Parathyroid adenoma (tissue), 2 donors: Measurements from ENCODE around the gene DLGAP1.

Experiments used
- H2AFZ ChIP-seq: fragments of 300-600 bp; sonication (generic); one replicate; pipeline ENCODE4 v1.7.0; 2017; ENCODE audit warnings: antibody characterized with exemption, mild to moderate bottlenecking
- H3K27ac ChIP-seq: fragments of 300-600 bp; sonication (generic); one replicate; pipeline ENCODE4 v1.7.0; 2017
- H3K27me3 ChIP-seq: fragments of 300-600 bp; sonication (generic); one replicate; pipeline ENCODE4 v1.7.0; 2017; ENCODE audit warnings: low read length; ENCODE audit not compliant: control insufficient read depth, insufficient read depth
- H3K36me3 ChIP-seq: fragments of 300-600 bp; sonication (generic); one replicate; pipeline ENCODE4 v1.7.0; 2017; ENCODE audit warnings: low read length; ENCODE audit not compliant: control insufficient read depth, insufficient read depth
- H3K4me1 ChIP-seq: fragments of 300-600 bp; sonication (generic); one replicate; pipeline ENCODE4 v1.7.0; 2017; ENCODE audit warnings: control low read depth
- H3K4me2 ChIP-seq: fragments of 300-600 bp; sonication (generic); one replicate; pipeline ENCODE4 v1.7.0; 2017; ENCODE audit warnings: low read length
- H3K4me3 ChIP-seq: fragments of 300-600 bp; sonication (generic); one replicate; pipeline ENCODE4 v1.7.0; 2017; ENCODE audit warnings: low read depth, low read length
- H3K79me2 ChIP-seq: fragments of 300-600 bp; sonication (generic); one replicate; pipeline ENCODE4 v1.7.0; 2017; ENCODE audit warnings: control low read depth
- H3K9ac ChIP-seq: fragments of 300-600 bp; sonication (generic); one replicate; pipeline ENCODE4 v1.7.0; 2017; ENCODE audit warnings: mild to moderate bottlenecking
- H3K9me3 ChIP-seq: fragments of 300-600 bp; sonication (generic); one replicate; pipeline ENCODE4 v1.7.0; 2017; ENCODE audit warnings: low read length; ENCODE audit not compliant: control insufficient read depth
- CTCF ChIP-seq: fragments of 300-600 bp; sonication (generic); IDR thresholded peaks from one replicate; pipeline ENCODE4 v1.7.0; 2017; ENCODE audit warnings: antibody characterized with exemption, mild to moderate bottlenecking
- donor health status: primary hyperparathyroidism.

Gene DLGAP1

GRCh38 chr18:3984163-3984757 lies 470.8 kb downstream of the DLGAP1 start:
- H3K27me3 ChIP-seq, result no peaks in the 10 kb centered on the region
- no peak overlapping the region for H3K9ac ChIP-seq
- H3K36me3 ChIP-seq, result no peaks in the 10 kb centered on the region
- no peak overlapping the region for H3K4me2 ChIP-seq
- H3K4me1 ChIP-seq, result no peaks in the 10 kb centered on the region
- no peak overlapping the region for H3K4me3 ChIP-seq
- H3K79me2 ChIP-seq, result no peaks in the 10 kb centered on the region
- H3K9me3 ChIP-seq, result no peaks in the 10 kb centered on the region
- no peak for TF ChIP-seq CTCF
- no peak overlapping the region for H3K27ac ChIP-seq
- no peak overlapping the region for H2AFZ ChIP-seq

- no peak overlapping the region for H3K27ac ChIP-seq
- H3K9me3 ChIP-seq, result no peaks in the 10 kb centered on the region
- no peak overlapping the region for H2AFZ ChIP-seq
- no peaks in the 10 kb centered on the region for H3K79me2 ChIP-seq
- no peak overlapping the region for H3K9ac ChIP-seq
- H3K4me1 ChIP-seq, result no peaks in the 10 kb centered on the region
- H3K4me3 ChIP-seq, result no peak overlapping the region
- H3K27me3 ChIP-seq, result no peaks in the 10 kb centered on the region
- H3K4me2 ChIP-seq, result no peak overlapping the region
- no peaks in the 10 kb centered on the region for H3K36me3 ChIP-seq
- TF ChIP-seq CTCF, result no peak
Observed at GRCh38 chr18:3983351-3983969, 471.6 kb downstream of the DLGAP1 start.

- no peak for TF ChIP-seq CTCF
- Histone ChIP-seq H3K4me3 (no peak overlapping the region), H3K9me3 (no peaks in the 10 kb centered on the region), H3K9ac (no peak overlapping the region), H3K4me1 (no peaks in the 10 kb centered on the region), H3K4me2 (no peak overlapping the region), H3K36me3 (no peaks in the 10 kb centered on the region), H2AFZ (no peak overlapping the region), H3K79me2 (no peaks in the 10 kb centered on the region), H3K27ac (no peak overlapping the region), H3K27me3 (no peaks in the 10 kb centered on the region)
Observed at GRCh38 chr18:3982541-3982940, 472.6 kb downstream of the DLGAP1 start.

GRCh38 chr18:3979024-3979423 lies 476.1 kb downstream of the DLGAP1 start:
- H3K9ac ChIP-seq, result no peak overlapping the region
- no peak overlapping the region for H3K4me3 ChIP-seq
- TF ChIP-seq CTCF, result no peak
- no peak overlapping the region for H2AFZ ChIP-seq
- H3K9me3 ChIP-seq, result no peaks in the 10 kb centered on the region
- H3K4me1 ChIP-seq, result no peaks in the 10 kb centered on the region
- H3K79me2 ChIP-seq, result no peaks in the 10 kb centered on the region
- no peaks in the 10 kb centered on the region for H3K36me3 ChIP-seq
- no peaks in the 10 kb centered on the region for H3K27me3 ChIP-seq
- H3K4me2 ChIP-seq, result no peak overlapping the region
- H3K27ac ChIP-seq, result no peak overlapping the region
